GM19043 (cell line): Measurements from ENCODE around the gene HIP1R.
"Not testable (repeated sequence)": the region's sequence is repeated elsewhere in the genome, so short reads cannot be mapped to it uniquely, and the experiment has no call there.

Source experiments
- ATAC-seq: cut with Tn5 transposase; IDR thresholded peaks from one replicate; pipeline ENCODE4 v1.9.1; 2021; ENCODE audit warnings: low read depth; ENCODE audit not compliant: unreplicated experiment

Gene HIP1R

GRCh38 chr12:122834921-122835749 is at the start of gene HIP1R:
TSS of gene HIP1R (plus strand) at chr12:122835457. CDS start at chr12:122835551, 94 bp downstream.
- ATAC-seq, result no peak

GRCh38 chr12:122785503-122785902 is 49.8 kb upstream of the HIP1R start:
- no peak for ATAC-seq

- ATAC-seq, result no peak
Measured at GRCh38 chr12:122788387-122788786, 46.9 kb upstream of the HIP1R start.

- ATAC-seq, result no peak
Measured at GRCh38 chr12:122789637-122790036, 45.6 kb upstream of the HIP1R start.

- no peak for ATAC-seq
Measured at GRCh38 chr12:122790393-122791075, 44.7 kb upstream of the HIP1R start.

- ATAC-seq, result no peak
Measured at GRCh38 chr12:122793685-122794106, 41.6 kb upstream of the HIP1R start.

GRCh38 chr12:122795807-122796206 is 39.5 kb upstream of the HIP1R start:
- no peak for ATAC-seq

GRCh38 chr12:122799641-122800243 is 35.5 kb upstream of the HIP1R start:
- no peak for ATAC-seq

GRCh38 chr12:122803937-122804336 is 31.3 kb upstream of the HIP1R start:
- ATAC-seq, result no peak

- not testable (repeated sequence) for ATAC-seq
Measured at GRCh38 chr12:122804957-122805356, 30.3 kb upstream of the HIP1R start.

GRCh38 chr12:122807651-122808050 is 27.6 kb upstream of the HIP1R start:
- ATAC-seq, result no peak

- no peak for ATAC-seq
Measured at GRCh38 chr12:122811777-122812176, 23.5 kb upstream of the HIP1R start.

- no peak for ATAC-seq
Measured at GRCh38 chr12:122813310-122813713, 21.9 kb upstream of the HIP1R start.

GRCh38 chr12:122819209-122819785 is 16.0 kb upstream of the HIP1R start:
- ATAC-seq, result no peak

GRCh38 chr12:122820138-122820537 is 15.1 kb upstream of the HIP1R start:
- ATAC-seq, result no peak

GRCh38 chr12:122820838-122821271 is 14.4 kb upstream of the HIP1R start:
- peak; percentile 75 for ATAC-seq

- no peak for ATAC-seq
Measured at GRCh38 chr12:122823429-122823828, 11.8 kb upstream of the HIP1R start.

- ATAC-seq, result no peak
Measured at GRCh38 chr12:122825773-122826724, 9.2 kb upstream of the HIP1R start.

GRCh38 chr12:122827258-122827657 is 8.0 kb upstream of the HIP1R start:
- ATAC-seq, result no peak
